Hippocampal formation (tissue), 2 donors: ENCODE measurements around the gene EEF1AKMT3.
A peak's percentile ranks its signal among the peaks of the same experiment; 100 is the strongest.

Source experiments
- DNase-seq, 2 donors: peaks; one replicate each; lab custom pipeline; 2025; lab: John Stamatoyannopoulos, UW

EEF1AKMT3 gene

DNA sequence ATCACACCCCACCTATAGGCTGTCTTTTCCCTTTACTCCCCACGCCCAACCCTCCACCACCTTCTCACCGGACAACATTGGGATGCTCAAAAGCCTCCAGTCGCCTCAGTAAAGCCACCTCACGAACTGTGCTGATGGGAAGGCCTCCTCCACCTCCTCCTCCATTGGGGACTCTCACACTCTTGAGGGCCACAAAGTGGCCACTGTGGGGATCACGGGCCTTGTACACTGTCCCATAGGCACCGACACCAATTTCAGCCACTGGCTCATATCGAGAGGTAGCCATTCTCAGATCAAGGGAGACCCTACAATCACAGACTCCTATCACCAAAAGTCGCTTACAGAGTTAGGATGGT is 21.0 kb upstream of the EEF1AKMT3 start:
- no peak for DNase-seq

DNA sequence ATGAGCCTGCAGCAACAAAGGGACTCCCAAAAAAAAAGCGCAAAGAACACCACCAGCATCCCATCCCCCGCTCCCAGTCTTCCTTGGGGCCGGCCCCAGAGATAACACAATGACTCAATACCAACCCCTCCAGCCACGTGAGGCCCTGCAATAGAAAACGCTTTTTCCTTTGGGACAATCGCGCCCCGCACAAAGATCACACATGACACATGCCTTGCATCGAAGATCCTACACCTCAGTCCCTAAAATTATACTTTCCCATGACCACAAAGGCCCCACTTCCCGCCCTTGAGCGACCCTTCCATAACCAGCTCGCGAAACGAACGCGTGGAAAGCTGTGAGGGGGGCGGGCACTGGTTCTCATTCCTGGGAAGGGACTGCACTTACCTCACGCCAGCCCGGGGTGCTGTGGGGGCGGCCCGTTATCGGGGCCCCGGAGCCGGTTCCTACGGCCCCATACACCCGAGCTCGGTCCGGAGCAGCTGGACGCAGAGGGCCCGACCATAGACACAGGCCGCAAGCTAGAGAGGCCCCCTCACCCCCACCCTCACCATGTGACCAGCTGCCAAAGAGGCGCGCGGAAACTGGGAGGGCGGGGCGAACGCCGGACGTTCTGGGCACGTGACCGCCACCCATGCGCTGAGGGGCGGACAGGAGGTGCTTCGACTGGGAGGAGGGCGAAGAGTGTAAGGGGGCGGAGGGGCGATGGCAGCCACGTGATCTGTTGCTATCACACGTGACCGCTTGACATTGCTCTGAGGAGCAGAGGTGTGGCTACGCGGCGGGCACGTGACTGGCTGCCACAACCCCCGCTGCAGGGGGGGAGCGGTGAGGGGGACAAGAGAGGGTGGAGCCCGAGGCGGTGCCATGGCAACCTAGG is 20.4 kb upstream of the EEF1AKMT3 start, which contains the start of gene CDK4:
CDK4 (minus strand) TSS at position 523 of the 880 bp plus-strand sequence. CDS start 593 bp downstream, outside the sequence.
- DNase-seq = peak; percentile 99 to 100

DNA sequence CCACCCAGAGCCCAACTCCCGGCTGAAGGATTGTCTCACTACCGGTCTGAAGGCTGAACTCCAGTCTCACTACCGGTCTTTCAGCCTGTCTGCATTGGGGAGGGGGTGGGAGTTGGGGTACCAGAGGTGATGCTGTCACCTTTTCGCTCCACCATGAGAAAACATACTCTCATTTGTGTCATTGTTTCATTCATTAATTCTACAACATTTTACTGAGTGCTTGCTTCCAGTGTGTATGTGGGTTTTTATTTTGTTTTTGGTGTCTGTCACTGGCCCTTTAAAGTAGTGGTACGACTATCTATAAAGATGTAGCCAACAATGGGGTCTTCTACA is 19.8 kb upstream of the EEF1AKMT3 start:
- DNase-seq = no peak

DNA sequence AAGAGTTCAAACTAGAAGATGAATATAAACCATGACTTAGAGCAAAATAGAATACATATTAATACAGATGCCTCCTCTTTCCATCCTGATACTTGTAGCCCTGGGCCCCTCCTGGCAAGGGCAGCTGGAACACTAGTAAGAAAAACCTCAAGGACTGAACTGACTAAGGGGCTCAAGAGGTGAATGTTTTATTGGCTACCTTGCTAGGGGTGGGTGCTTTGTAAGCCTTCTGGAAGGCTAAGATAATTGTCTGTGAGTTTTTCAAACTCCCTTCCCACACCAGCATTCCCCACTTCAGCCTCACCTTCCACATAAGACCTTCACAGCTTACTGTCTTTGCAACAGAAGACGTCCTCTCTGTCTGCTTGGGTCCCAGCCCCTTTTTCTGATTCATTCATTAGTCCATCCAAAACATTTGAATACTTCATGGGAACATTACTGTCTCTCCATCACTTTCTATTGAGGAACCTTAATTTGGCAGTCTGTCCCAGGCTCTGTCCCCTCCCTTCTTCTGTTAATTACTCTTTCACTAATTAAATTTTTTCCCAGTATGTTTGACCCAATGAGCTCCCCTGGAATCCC is 18.6 kb upstream of the EEF1AKMT3 start:
- DNase-seq = no peak

DNA sequence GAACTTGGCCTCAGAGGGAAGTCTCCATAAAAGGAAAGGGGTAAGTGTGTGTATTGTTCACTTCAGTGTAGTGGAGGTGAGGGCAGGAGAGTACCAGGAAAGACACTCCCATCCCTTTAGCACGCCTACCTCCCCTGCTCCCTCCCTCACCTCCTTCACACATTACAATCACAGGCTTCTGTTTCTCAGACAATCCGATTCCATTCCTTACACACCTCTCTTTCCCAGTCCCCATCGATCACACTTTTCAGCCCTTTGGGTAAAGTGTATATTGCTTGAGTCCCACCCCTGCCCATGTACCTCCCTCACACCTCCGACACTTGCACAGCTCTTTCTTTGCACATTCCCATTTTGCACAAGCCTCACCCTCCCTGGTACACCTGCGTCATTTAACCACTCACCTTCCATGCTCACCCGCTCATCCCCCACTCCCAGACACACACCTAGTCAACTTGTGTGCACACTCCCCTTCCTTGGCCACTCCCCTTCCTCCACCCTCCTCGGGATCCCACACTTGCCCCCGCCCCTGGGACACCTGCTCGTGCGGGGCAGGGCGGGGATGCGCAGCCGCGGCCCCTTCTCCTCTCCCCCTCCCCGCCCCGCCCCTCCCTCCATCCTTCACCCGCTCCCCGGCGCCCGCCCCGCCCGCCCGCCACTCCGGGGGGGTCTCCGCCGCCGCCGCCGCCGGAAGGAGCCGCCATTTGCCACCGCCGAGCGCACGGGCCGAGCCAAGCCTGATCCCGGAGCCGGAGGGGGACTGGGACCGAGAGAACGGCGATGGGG is 17.8 kb upstream of the EEF1AKMT3 start, which contains the start of gene MARCHF9:
MARCHF9 (plus strand) TSS at position 693 of the 783 bp plus-strand sequence. CDS start 426 bp downstream, outside the sequence.
- peak in 1 of 2 donors; percentile 33 for DNase-seq

DNA sequence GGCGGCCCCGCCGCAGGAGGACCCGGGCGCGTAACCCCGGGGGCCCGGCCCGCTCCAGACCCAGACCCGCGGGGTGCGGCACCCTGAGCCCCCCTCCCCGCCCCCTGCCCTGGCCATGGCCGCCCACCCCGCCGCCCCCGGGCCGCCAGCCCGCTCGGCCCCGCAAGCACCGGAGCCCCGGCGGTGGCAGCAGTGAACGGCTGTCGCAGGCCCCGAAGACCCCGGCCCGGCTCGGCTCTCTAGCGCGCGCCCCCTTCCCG is 17.3 kb upstream of the EEF1AKMT3 start:
- no peak for DNase-seq

DNA sequence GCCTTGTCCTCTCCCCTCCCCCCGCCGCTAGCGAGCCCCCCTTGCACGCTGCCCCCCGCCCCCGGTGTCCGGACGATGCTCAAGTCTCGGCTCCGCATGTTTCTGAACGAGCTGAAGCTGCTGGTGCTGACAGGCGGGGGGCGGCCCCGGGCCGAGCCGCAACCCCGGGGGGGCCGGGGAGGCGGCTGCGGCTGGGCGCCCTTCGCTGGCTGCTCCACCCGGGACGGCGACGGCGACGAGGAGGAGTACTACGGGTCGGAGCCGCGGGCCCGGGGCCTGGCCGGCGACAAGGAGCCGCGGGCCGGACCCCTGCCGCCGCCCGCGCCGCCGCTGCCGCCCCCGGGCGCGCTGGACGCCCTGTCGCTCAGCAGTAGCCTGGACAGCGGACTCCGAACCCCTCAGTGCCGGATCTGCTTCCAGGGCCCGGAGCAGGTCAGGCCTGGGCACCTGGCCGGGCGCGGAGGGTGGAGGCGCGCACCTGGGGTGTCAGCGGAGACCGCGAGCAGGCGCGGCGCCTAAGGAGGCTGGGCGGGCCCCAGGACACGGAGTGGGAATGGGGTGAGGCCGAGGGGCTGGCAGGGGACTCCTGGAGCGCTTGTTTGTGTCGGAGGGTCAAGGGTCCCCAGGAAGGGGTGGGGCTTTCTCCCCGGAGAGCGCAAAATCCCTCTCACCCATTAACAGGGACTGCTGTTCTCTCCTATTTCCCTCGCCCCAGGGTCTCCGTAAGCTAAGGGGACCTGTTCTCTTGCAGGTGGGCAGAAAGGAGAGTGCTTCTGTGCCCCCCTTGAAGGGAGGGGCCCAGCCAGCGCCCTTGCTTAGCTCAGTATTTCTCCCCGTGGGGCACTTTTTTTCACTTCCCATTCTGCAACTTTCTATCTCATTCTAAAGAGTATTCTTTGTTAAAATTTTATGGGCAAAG is 16.7 kb upstream of the EEF1AKMT3 start:
- no peak for DNase-seq

DNA sequence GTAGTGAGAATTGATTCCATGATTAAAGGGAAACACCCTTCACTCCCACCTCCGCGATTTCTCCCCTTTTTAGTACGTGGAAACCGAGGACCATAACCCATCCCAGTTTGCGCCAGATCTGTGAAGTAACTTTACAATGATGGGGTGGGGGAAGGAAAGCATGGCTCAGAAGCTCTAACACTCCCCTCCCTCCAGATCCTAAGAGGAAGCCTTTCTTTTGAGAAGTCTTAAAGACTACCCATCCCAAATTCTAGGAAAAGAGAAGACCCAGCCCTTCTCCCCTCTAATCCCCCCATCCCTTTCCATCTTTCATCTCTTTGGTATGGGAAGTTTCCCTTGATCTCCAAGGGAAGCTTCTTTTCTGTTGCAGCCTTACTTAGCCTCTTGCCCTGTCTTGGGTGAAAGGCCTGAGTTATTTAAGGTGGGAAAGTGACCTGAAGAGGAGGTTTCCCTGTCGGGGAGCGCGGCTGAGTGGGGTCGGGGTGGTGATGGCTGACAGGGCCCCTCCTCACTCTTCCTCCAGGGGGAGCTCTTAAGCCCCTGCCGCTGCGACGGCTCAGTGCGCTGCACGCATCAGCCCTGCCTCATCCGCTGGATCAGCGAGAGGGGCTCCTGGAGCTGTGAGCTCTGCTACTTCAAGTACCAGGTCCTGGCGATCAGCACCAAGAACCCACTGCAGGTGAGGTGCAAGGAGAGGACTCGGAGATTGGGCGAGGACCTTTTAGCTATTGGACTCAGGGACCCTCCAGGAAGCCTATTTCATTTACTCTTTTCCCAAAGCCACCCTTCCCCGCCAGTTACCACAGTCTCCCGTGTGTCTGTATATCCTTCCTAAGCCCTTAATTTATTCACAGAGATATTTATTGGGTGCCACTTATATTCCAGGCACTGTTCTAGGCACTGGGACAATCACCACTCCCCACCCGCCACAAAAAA is 15.7 kb upstream of the EEF1AKMT3 start:
- no peak for DNase-seq

DNA sequence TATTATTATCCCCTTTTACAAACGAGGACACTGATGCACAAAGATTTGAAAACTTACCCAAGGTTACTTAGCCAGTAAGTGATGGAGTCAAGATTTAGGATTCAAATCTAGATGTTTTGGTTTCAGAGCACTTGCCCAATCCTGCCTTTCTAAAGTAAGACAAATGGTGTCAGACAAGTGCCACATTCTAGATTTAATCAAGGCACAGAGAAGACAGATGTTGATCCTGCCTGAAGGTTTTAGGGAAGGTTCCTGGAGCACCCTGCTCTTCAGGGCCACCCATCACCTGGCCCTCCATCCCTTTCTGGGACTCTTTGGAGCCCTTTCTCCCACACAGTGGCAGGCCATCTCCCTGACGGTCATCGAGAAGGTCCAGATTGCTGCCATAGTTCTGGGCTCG is 14.6 kb upstream of the EEF1AKMT3 start:
- no peak for DNase-seq

DNA sequence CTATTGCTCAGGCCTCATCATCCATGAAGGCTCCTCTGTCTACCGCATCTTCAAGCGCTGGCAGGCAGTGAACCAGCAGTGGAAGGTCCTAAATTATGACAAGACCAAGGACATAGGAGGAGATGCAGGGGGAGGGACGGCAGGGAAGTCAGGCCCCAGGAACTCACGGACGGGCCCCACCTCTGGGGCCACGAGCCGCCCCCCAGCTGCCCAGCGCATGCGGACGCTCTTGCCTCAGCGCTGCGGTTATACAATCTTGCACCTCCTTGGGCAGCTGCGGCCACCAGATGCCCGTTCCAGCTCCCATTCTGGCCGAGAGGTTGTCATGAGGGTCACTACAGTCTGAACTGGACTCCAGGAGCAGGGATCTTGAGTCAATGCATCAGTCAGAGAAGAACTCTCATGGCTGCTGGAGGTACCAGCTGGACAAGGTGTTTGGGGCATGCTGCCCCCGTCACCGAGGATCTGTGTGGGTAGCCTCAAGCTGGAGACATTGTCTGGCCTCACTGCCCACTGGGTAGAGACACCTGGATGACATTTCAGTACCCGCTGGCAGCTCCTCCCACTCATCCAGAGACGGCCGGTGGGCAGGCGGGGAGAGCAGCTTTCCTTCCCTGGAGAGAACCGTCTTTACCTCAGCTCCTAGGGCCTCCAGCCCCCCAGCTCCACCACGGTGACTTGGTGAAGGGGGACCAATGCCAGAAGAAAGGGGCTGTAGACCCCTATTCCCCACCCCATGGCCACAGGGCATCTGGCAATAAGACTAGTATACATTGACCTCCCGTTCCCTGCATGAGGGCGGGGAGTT is 13.7 kb upstream of the EEF1AKMT3 start:
- no peak for DNase-seq

DNA sequence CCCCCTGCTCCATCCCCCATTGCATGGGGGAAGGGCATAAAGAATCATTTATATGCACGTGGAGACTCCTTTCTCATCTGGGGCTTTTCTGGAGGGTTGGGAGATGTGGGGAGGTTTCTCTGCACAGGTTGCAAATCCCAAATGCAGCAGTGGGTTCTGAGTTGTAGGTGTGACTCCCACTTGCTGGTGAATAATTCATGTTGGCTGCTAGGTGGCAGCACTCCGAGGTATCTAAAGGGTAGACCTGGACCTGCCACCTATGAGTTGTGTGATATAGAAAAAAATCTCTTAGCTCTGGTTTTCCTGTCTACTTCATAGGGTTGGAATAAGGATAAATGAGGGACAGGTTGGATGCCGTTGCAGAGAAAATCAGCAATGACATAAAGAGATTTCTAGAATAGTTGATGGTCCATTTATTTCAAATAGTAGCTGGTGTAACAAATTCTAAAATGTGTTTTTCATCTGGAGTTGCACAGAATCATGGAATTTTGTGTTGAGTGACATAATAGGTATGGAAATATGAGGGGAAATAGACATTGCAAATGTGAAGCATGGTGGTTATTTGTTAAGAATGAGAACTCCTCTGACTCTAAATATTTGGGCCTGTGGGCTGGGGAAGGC is 12.9 kb upstream of the EEF1AKMT3 start:
- DNase-seq = no peak

DNA sequence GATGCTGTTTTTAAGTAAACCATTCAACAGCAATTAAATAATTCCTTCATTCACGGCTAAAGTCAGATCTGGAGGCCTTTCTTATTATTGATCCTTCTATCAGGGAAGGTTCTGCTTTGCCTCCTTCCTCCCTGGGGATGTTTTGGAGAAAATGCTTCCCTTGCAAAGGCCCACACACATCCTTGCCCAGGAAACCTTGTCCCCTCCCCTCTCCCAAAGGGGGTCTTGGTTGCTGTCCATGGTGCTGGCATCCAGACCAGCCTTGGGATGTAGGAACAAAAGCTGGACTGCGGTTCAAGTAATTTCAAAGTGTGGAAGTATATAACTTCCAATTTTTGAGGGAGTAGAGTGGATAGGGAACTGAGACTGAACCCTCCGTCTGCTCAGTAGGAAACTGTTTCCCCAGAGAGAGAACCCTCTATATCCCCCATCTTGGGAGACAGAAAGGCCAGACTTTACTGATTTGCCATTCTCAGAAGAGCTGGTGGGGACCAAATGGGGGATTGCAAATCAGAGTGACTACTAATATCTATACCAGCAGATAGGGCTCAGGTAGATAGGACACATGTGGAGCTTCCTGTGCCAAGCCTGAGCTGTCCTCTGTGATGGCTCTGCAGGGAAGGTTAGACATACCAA is 11.9 kb upstream of the EEF1AKMT3 start:
- no peak for DNase-seq

DNA sequence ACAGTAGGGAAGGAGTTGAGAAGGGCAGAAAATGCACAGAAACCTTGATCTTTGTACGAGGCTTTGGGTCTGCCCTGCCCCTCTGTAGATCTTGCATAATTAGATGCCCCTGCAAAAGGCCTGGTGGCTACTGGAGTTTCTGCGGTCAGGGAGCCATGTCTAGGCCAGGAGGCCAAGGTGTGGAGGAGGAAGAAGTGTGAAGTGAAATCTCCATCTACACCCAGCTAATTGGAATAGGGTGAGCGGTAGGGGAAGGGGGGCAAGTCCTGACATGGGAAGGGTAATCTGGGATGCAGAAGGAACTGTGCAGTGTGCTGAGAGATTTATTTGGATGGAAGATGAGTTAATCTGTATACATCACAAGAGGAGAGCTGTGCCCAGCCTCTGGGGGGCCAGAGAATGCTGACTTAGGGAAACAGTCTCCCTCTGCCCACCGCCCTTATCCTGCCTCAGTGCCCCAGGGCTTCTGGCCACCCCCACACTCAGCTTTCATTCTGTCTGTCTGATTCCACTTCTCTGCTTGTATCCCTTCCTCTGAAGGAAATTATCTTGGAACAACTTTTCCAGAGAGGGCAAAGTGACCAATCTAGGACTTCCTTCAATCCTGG is 10.9 kb upstream of the EEF1AKMT3 start:
- no peak for DNase-seq

DNA sequence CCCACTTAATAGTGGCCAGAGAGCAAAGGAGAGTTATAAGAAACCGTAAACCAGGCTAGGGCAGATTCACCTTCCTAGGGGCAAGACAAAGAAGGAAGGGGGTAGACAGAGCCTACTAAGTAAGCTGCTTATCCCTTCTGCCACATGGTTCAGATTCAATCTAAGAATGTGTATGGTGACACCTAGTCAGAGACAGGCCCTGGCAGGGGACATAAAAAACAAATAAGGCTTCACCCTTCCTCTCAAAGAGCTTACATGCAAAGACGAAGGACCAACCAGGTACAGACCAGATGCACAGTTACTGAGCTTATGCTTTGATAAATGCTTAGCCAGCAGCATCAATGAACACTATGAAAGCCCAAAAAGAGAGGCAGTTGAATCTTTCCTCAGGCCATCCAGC is 10.0 kb upstream of the EEF1AKMT3 start:
- no peak for DNase-seq

DNA sequence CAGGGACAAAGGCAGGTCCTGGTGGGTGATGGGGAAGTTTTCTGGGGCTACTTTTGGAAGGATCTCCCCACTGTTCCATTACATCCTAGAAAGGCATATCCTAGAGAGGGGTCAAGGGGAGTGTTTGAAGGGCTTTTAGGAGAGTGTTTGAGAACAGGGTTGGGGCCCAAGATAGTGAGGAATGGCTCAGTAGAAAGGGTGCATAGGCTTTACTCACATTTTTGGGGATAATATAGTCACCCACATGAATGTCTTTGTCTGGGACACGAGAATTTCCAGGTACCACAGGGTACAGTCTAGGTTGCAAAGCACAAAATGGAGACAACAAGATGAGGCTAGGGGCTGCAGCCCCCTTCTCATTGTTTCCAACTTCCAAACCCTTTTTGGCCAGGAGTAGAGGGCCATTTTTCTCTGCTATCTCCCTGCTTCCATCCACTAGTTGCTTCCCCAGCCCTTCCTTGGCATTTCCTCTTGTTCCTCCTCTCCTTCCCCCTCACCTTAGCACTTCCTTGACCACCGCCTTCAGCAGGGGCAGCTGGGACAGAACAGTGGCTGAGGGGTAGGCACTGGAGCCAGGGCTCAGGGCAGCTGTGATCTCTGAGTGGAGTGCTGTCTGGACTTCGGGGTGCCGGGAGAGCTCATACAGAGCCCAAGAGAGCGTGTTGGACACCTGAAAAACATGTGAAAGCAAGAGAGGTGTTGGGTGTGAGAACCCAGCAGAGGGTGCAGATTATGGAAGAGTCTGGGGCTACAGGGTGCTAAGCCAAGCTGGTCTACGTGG is 8.3 kb upstream of the EEF1AKMT3 start:
- DNase-seq = no peak

DNA sequence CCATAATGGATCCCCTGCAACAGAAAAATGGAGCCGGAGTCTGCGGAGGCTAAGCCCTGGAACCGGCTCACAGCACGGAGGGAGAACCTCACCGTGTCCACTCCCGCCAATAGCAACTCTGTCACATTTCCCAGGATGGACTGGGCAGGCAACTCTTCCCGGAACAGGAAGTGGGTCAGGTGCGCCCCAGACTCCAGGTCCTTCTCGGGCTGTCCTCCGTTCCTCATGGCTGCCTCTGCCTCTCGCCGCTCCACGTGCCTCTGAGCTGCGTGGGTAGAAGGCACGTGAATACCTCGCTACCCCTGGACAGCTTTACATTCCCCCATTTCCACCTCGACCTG is 7.8 kb upstream of the EEF1AKMT3 start:
- no peak for DNase-seq

DNA sequence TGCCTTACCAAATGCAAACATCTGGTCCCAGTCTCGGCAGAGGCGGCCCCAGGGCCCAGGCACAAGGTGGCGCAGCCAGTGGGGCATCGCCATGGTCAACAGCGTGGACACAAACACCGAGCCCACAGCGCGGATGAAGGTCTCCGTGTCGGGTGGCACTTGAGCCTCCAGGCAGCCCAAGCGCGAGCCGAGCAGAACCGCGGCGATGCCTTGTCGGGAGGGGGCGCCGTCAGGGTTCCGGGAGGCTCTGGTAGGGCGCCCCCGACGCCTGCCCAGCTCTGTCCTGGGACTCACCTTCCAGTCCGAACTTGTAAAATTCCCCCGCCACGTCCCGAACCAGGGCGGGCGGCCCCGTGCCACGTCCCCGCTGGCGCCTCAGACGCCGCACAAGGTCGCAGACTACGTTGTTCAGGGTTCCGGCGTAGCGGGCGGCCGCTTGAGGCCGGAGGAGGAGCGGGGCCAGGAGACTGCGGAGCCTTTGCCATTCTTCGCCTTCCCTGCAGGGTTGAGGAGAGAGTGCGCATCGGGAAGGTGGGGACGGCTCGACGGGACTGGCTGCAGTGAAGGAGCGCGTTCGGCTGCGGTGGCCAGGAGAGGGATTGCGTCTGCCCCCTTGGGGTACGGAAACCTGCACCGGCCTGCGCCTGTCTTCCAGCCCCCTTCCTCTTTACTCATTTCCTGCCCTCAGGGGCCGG is 7.3 kb upstream of the EEF1AKMT3 start:
- DNase-seq = no peak
